GM23248 (cell line): ENCODE data around the gene ZNF3.

Experiments used
- EZH2 ChIP-seq: fragments of 200-600 bp; sonication (generic); IDR thresholded peaks from 2 replicates; pipeline ENCODE4 v1.6.1; 2018; ENCODE audit warnings: antibody characterized with exemption, mild to moderate bottlenecking; ENCODE audit not compliant: insufficient read depth, poor library complexity, severe bottlenecking
- EZH2phosphoT487 ChIP-seq: fragments of 200-600 bp; sonication (generic); IDR thresholded peaks from 2 replicates; pipeline ENCODE4 v1.6.1; 2018; ENCODE audit warnings: antibody characterized with exemption, moderate library complexity, mild to moderate bottlenecking, low read depth; ENCODE audit not compliant: insufficient read depth

DNA sequence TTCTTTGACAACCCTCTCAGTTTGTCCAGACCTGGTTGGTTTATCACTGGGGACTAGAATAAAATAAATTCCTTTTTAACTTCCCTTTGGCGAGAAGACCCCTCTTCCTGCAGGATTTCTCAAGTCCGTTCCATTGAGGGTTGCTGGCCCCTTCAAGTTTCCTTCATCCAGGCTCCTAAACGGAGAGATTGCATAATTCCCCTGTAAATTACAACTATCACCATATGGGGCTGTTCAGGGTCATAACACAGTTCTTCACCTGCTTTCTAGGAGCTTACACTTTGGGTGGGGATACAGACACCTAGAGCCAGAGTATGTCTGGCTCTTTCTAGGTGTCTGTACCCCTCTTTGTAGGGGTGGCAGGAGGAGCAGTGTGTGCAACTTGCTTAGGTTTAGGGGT is 4.0 kb upstream of the ZNF3 start:
- no peak for TF ChIP-seq EZH2phosphoT487
- no peak for TF ChIP-seq EZH2
